ENCODE data around the gene DUS3L. TPM values are rescaled to one million over a fixed set of nuclear protein-coding genes. Genes with fewer than 3 reads are reported as not detected.
A peak's percentile ranks its signal among the peaks of the same experiment; 100 is the strongest.

DUS3L gene
- total and polyA plus RNA-seq, 2 donors (not counting 1 experiment from before 2014, with no cell fraction given): 84.6 to 118 TPM

GRCh38 chr19:5804516-5805461 is 13.8 kb upstream of the DUS3L start, which contains the start of gene NRTN:
Gene NRTN (plus strand): TSS chr19:5805067. CDS start chr19:5824166, 19,099 bp downstream.
- intact Hi-C loops (cut with micrococcal nuclease): loop anchor here (1.0 to 5.0 kb wide), 3 partner anchors 13 to 218 kb away; partner anchors contain the start of gene DUS3L
- Mint-ChIP-seq H3K27me3 (peaks cover 19% of the 10 kb centered on the region), H3K4me3 (peak within 1 kb of the TSS; percentile 72), H3K27ac (peak within 1 kb of the TSS; percentile 50), H3K9me3 (ENCODE audit: insufficient read depth) (no peaks in the 10 kb centered on the region), H3K4me1 (peaks cover 22% of the 10 kb centered on the region)
- H3K9ac ChIP-seq (ENCODE audit: low read length): peak within 1 kb of the TSS; percentile 50
- no peaks in the 10 kb centered on the region for H4K20me1 ChIP-seq (ENCODE audit: control insufficient read depth, insufficient read depth, low read length, poor library complexity, severe bottlenecking)
- DNase-seq (peak; percentile 73), ATAC-seq (ENCODE audit: low read depth) (peak; percentile 44)
- H3K79me2 ChIP-seq (ENCODE audit: control insufficient read depth, insufficient read depth, low read length): no peaks in the 10 kb centered on the region
- WGBS (ENCODE audit: insufficient coverage): 3% methylated on average over 100 of the region's 107 CpGs
- peaks cover 0 to 42% (median 0%) of the 10 kb centered on the region in 3 donors for H3K9me3 ChIP-seq (ENCODE audit: control extremely low read depth in 1 of 3, control insufficient read depth in 2 of 3, insufficient read depth in 1 of 3, low read length in 2 of 3)
- peaks cover 20 to 27% of the 10 kb centered on the region in 2 donors for H3K4me1 ChIP-seq (ENCODE audit: control insufficient read depth in 2 of 2, insufficient read depth in 2 of 2, low read length in 2 of 2)
- peak within 1 kb of the TSS; percentile 80 for H3K4me2 ChIP-seq (replicated peaks; ENCODE audit: low read depth, low read length, poor library complexity, severe bottlenecking)
- ChIA-PET POLR2A (interaction anchor here (0.9 kb wide), 1 partner anchor 1135 kb away, joined by 6 read pairs; no protein-coding TSS in a partner anchor), CTCF (interaction anchor here (0.5 to 2.0 kb wide), 14 partner anchors 10 to 225 kb away, joined by 3 to 16 read pairs (median 4); partner anchors contain the start of genes DUS3L, NDUFA11 and VMAC)
- peak within 1 kb of the TSS in 1 of 2 donors; percentile 53 for H3K27ac ChIP-seq (ENCODE audit: low read length in 2 of 2)
- peak within 1 kb of the TSS; percentile 62 for H2AFZ ChIP-seq (ENCODE audit: insufficient read depth, low read depth, low read length, poor library complexity, severe bottlenecking)
- TF ChIP-seq EZH2 (IDR thresholded peaks at IDR 0.05; ENCODE audit: borderline replicate concordance, insufficient read depth, low read depth, low read length, poor library complexity, severe bottlenecking) (no peak), CTCF (IDR thresholded peaks at IDR 0.05) (no peak)
- peaks cover 0 to 57% (median 26%) of the 10 kb centered on the region in 4 experiments for H3K27me3 ChIP-seq (replicated peaks in 1 of 4; ENCODE audit: control extremely low read depth in 1 of 4, control insufficient read depth in 3 of 4, insufficient read depth in 4 of 4, low read length in 3 of 4)
- H3K36me3 ChIP-seq (replicated peaks in 1 of 2; ENCODE audit: control extremely low read depth in 1 of 2, control insufficient read depth in 1 of 2, extremely low read depth in 1 of 2, insufficient read depth in 2 of 2, low read length in 1 of 2): no peaks in the 10 kb centered on the region
- H3K4me3 ChIP-seq (ENCODE audit: control extremely low read depth in 1 of 5, extremely low read depth in 1 of 5, insufficient read depth in 1 of 5, low read depth in 2 of 5, low read length in 4 of 5): peak within 1 kb of the TSS in 4 of 5 experiments; percentile 7 to 55 (median 42)
